HepG2 (cell line): ENCODE results near the gene ZPR1. TPM values are rescaled to one million over a fixed set of nuclear protein-coding genes. Genes with fewer than 3 reads are reported as not detected.
A peak's percentile ranks its signal among the peaks of the same experiment; 100 is the strongest.

Source experiments
- GPN1 ChIP-seq: sonication (generic); formaldehyde crosslinking; IDR thresholded peaks from 2 replicates; pipeline ENCODE4 v1.5.1; 2020; ENCODE audit warnings: missing genetic modification reagents, borderline replicate concordance
- YY1 ChIP-seq: IDR thresholded peaks from 2 replicates; pipeline ENCODE4 v1.6.1; 2011; ENCODE audit warnings: low read length, low read depth, moderate library complexity, mild to moderate bottlenecking; ENCODE audit not compliant: insufficient read depth, insufficient replicate concordance
- ZBTB40 ChIP-seq, 2 experiments: fragments of 450-650 bp in 1 of 2; sonication (generic) in 1 of 2; formaldehyde crosslinking in 1 of 2; IDR thresholded peaks; 2 replicates each; pipeline versions ENCODE4 v1.6.1 to v1.8.0; 2016 to 2022; ENCODE audit warnings: antibody characterized with exemption in 1 of 2, mild to moderate bottlenecking in 1 of 2, missing genetic modification reagents in 1 of 2
- ZNF317 ChIP-seq: sonication (generic); formaldehyde crosslinking; IDR thresholded peaks from 2 replicates; pipeline ENCODE4 v1.5.0; 2020; ENCODE audit warnings: mild to moderate bottlenecking, missing genetic modification reagents
- ZNF451 ChIP-seq: sonication (generic); formaldehyde crosslinking; IDR thresholded peaks from 2 replicates; pipeline ENCODE4 v1.5.0; 2020; ENCODE audit warnings: mild to moderate bottlenecking, missing genetic modification reagents
- ZNF724P ChIP-seq: sonication (generic); formaldehyde crosslinking; IDR thresholded peaks from 2 replicates; pipeline ENCODE4 v1.8.0; 2022; ENCODE audit warnings: missing genetic modification reagents, borderline replicate concordance
- polyA plus RNA-seq, 8 experiments: library from polyadenylated mRNA; depleted of rRNA in 3 of 8; stranded (reverse) in 7 of 8; unstranded in 1 of 8; fragments of >200 nt; fragmentation: Illumina TruSeq in 4 of 8; extraction: Trizol in 4 of 8; gene quantifications; 2 replicates each; pipeline versions ENCODE4 v1.2.1 to v1.2.3, GENCODE V29; 2011 to 2016; ENCODE audit warnings: low read depth in 4 of 8, missing spikeins in 1 of 8, mixed read lengths in 1 of 8; ENCODE audit not compliant: insufficient read depth in 1 of 8
- total RNA-seq, 5 experiments: library from RNA; depleted of rRNA; stranded (reverse); fragments of >200 nt; fragmentation: Illumina TruSeq; extraction: Trizol; gene quantifications; 2 replicates each; pipeline ENCODE4 v1.2.3, GENCODE V29; 2016; ENCODE audit warnings: low read depth in 1 of 5
- TF ChIP-seq, protein P1 (sequence below): sonication (generic); formaldehyde crosslinking; IDR thresholded peaks from 2 replicates; pipeline ENCODE4 v1.4.0; 2020; ENCODE audit warnings: missing genetic modification reagents
- TF ChIP-seq, protein P2 (sequence below): sonication (generic); formaldehyde crosslinking; IDR thresholded peaks from 2 replicates; pipeline ENCODE4 v1.4.0; 2020; ENCODE audit warnings: missing genetic modification reagents
- TF ChIP-seq, protein P3 (sequence below): IDR thresholded peaks from 2 replicates; pipeline ENCODE4 v1.6.1; 2016; ENCODE audit warnings: low read depth, missing genetic modification reagents, missing compliant biosample characterization

Gene ZPR1
- total and polyA plus RNA-seq, 2 of the 13 experiments (the other 11 are each of a cell fraction or from before 2014, with no cell fraction given): 40.0 to 79.3 TPM

DNA sequence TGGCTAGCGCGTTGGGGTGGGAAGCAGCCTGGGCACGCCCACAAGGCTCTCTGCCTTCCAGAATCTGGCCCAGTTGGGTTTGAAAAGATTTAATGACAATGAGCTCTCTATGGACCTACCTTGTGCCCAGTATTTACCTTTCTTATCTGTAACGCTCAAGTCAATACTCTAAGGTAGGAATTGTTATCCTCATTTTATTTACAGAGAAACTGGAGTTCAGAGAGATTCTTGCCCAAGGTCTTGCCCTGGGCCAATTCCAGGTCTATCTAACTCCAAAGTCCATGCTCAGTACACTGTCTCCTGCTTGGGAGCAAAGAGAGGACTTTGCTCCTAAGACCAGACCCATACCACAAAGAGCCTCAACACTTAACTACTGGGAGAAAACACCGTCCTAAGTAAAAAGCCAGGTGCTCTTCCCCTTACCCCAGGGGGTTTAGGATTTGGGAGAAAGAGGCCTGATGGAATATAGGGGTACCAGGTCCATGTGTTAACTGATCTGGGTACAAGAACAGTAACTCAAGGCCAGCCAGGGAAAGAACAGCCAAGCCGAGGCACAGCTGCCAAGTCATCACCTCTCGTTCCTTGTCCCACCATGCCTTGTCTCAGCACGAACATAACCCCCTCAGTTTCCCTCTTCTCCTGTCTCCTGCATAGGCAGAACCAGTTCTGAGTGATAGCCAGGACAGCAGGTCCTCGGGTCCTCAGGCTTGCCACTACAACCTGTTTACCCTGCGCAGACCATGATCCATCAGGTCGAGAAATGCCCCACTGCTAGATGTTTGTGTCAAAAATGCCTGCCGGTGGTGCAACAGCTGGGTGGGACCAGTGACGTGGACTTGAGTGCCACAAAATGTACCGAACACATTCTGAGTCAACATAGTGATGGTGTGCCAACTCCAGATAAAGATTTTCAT lies 20.7 kb upstream of the ZPR1 start (continued):
- no peak for TF ChIP-seq ZBTB40 (IDR thresholded peaks at IDR 0.05)
- peak; percentile 16; the same call in 1 of the 2 replicates for TF ChIP-seq ZBTB40 (CRISPR knock-in tag; IDR thresholded peaks at IDR 0.05)
- peak; percentile 67 for TF ChIP-seq YY1
- TF ChIP-seq, protein P1, sequence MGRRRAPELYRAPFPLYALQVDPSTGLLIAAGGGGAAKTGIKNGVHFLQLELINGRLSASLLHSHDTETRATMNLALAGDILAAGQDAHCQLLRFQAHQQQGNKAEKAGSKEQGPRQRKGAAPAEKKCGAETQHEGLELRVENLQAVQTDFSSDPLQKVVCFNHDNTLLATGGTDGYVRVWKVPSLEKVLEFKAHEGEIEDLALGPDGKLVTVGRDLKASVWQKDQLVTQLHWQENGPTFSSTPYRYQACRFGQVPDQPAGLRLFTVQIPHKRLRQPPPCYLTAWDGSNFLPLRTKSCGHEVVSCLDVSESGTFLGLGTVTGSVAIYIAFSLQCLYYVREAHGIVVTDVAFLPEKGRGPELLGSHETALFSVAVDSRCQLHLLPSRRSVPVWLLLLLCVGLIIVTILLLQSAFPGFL: no peak
- TF ChIP-seq GPN1 (CRISPR knock-in tag): no peak
- no peak for TF ChIP-seq ZNF724P (CRISPR knock-in tag)
- peak; percentile 76 for TF ChIP-seq ZNF317 (CRISPR knock-in tag)
- no peak for TF ChIP-seq ZNF451 (CRISPR knock-in tag)
- TF ChIP-seq, protein P2, sequence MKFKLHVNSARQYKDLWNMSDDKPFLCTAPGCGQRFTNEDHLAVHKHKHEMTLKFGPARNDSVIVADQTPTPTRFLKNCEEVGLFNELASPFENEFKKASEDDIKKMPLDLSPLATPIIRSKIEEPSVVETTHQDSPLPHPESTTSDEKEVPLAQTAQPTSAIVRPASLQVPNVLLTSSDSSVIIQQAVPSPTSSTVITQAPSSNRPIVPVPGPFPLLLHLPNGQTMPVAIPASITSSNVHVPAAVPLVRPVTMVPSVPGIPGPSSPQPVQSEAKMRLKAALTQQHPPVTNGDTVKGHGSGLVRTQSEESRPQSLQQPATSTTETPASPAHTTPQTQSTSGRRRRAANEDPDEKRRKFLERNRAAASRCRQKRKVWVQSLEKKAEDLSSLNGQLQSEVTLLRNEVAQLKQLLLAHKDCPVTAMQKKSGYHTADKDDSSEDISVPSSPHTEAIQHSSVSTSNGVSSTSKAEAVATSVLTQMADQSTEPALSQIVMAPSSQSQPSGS (CRISPR knock-in tag): peak; percentile 85; the same call in 1 of the 2 replicates
- TF ChIP-seq, protein P3, sequence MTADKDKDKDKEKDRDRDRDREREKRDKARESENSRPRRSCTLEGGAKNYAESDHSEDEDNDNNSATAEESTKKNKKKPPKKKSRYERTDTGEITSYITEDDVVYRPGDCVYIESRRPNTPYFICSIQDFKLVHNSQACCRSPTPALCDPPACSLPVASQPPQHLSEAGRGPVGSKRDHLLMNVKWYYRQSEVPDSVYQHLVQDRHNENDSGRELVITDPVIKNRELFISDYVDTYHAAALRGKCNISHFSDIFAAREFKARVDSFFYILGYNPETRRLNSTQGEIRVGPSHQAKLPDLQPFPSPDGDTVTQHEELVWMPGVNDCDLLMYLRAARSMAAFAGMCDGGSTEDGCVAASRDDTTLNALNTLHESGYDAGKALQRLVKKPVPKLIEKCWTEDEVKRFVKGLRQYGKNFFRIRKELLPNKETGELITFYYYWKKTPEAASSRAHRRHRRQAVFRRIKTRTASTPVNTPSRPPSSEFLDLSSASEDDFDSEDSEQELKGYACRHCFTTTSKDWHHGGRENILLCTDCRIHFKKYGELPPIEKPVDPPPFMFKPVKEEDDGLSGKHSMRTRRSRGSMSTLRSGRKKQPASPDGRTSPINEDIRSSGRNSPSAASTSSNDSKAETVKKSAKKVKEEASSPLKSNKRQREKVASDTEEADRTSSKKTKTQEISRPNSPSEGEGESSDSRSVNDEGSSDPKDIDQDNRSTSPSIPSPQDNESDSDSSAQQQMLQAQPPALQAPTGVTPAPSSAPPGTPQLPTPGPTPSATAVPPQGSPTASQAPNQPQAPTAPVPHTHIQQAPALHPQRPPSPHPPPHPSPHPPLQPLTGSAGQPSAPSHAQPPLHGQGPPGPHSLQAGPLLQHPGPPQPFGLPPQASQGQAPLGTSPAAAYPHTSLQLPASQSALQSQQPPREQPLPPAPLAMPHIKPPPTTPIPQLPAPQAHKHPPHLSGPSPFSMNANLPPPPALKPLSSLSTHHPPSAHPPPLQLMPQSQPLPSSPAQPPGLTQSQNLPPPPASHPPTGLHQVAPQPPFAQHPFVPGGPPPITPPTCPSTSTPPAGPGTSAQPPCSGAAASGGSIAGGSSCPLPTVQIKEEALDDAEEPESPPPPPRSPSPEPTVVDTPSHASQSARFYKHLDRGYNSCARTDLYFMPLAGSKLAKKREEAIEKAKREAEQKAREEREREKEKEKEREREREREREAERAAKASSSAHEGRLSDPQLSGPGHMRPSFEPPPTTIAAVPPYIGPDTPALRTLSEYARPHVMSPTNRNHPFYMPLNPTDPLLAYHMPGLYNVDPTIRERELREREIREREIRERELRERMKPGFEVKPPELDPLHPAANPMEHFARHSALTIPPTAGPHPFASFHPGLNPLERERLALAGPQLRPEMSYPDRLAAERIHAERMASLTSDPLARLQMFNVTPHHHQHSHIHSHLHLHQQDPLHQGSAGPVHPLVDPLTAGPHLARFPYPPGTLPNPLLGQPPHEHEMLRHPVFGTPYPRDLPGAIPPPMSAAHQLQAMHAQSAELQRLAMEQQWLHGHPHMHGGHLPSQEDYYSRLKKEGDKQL: peak; percentile 97
